K562 (cell line): ENCODE data around the gene DCXR. TPM values are rescaled to one million over a fixed set of nuclear protein-coding genes. Genes with fewer than 3 reads are reported as not detected.

ENCODE experiments used
- BMI1 ChIP-seq: fragments of 150-350 bp; IDR thresholded peaks from 2 replicates; pipeline ENCODE4 v1.6.1; 2014; ENCODE audit warnings: low read length
- CBX8 ChIP-seq: fragments of 200-600 bp; sonication (generic); IDR thresholded peaks from 2 replicates; pipeline ENCODE4 v1.6.1; 2012; ENCODE audit warnings: borderline replicate concordance, mixed run types, low read depth, mild to moderate bottlenecking, moderate library complexity, mixed read lengths, low read length, control low read depth, inconsistent platforms; ENCODE audit not compliant: poor library complexity, severe bottlenecking; ENCODE audit errors: extremely low read depth
- CHD4 ChIP-seq: fragments of 200-600 bp; sonication (generic); IDR thresholded peaks from 3 replicates; pipeline ENCODE4 v1.6.1; 2012; ENCODE audit warnings: low read depth, mild to moderate bottlenecking, mixed read lengths, low read length, inconsistent platforms; ENCODE audit not compliant: insufficient read depth, insufficient replicate concordance, poor library complexity, severe bottlenecking
- FOXK1 ChIP-seq: sonication (generic); formaldehyde crosslinking; IDR thresholded peaks from 2 replicates; pipeline ENCODE4 v1.8.0; 2022; ENCODE audit warnings: missing genetic modification reagents, mild to moderate bottlenecking, borderline replicate concordance
- GATAD2A ChIP-seq: fragments of 450-650 bp; IDR thresholded peaks from 2 replicates; pipeline ENCODE4 v1.6.1; 2017
- JUND ChIP-seq, 2 experiments: IDR thresholded peaks; 2 replicates in 1 of 2; 3 replicates in 1 of 2; pipeline ENCODE4 v1.6.1; 2011; ENCODE audit warnings: borderline replicate concordance in 2 of 2, low read depth in 2 of 2, low read length in 2 of 2, improper control_type of control experiment in 1 of 2, missing biosample characterization in 1 of 2, missing genetic modification characterization in 1 of 2, missing genetic modification reagents in 1 of 2
- KAT7 ChIP-seq: sonication (generic); formaldehyde crosslinking; IDR thresholded peaks from 2 replicates; pipeline ENCODE4 v1.8.0; 2022; ENCODE audit warnings: missing genetic modification reagents, mild to moderate bottlenecking, borderline replicate concordance
- MED1 ChIP-seq: sonication (generic); formaldehyde crosslinking; IDR thresholded peaks from 2 replicates; pipeline ENCODE4 v1.8.1; 2023; ENCODE audit warnings: missing genetic modification reagents, borderline replicate concordance
- SAFB ChIP-seq: fragments of 200-400 bp; formaldehyde crosslinking; IDR thresholded peaks from 2 replicates; pipeline ENCODE4 v1.6.1; 2017; ENCODE audit warnings: low read depth, low read length, borderline replicate concordance
- SFPQ ChIP-seq: fragments of 200-400 bp; formaldehyde crosslinking; IDR thresholded peaks from 2 replicates; pipeline ENCODE4 v1.6.1; 2017; ENCODE audit warnings: mild to moderate bottlenecking, low read depth, low read length, moderate library complexity
- SRF ChIP-seq, 2 experiments: fragments of 250-450, 450-650 bp in 1 of 2; sonication (Bioruptor Pico) in 1 of 2; sonication (generic) in 1 of 2; formaldehyde crosslinking; IDR thresholded peaks; 2 replicates each; pipeline versions ENCODE4 v1.5.0 to v1.5.1; 2020 to 2022; ENCODE audit warnings: mild to moderate bottlenecking in 1 of 2, missing genetic modification reagents in 1 of 2
- TAF1 ChIP-seq: IDR thresholded peaks from 2 replicates; pipeline ENCODE4 v1.6.1; 2011; ENCODE audit warnings: mild to moderate bottlenecking, low read length, moderate library complexity; ENCODE audit not compliant: insufficient read depth, control insufficient read depth, severe bottlenecking; ENCODE audit errors: extremely low read depth
- TSC22D4 ChIP-seq: fragments of 450-650 bp; IDR thresholded peaks from 2 replicates; pipeline ENCODE4 v1.6.1; 2016; ENCODE audit warnings: missing genetic modification characterization, missing biosample characterization, control low read depth
- YY1 ChIP-seq, 3 experiments: IDR thresholded peaks; 2 replicates each; pipeline ENCODE4 v1.6.1; 2011; ENCODE audit warnings: low read length in 2 of 3, mild to moderate bottlenecking in 2 of 3, moderate library complexity in 2 of 3, borderline replicate concordance in 1 of 3, control low read depth in 1 of 3, low read depth in 1 of 3; ENCODE audit not compliant: insufficient read depth in 3 of 3, insufficient replicate concordance in 2 of 3, control insufficient read depth in 1 of 3, insufficient read length in 1 of 3; ENCODE audit errors: extremely low read depth in 1 of 3
- ZBTB11 ChIP-seq, 3 experiments: fragments of 200-800 bp in 1 of 3; fragments of 250-450 bp in 1 of 3; fragments of 450-650 bp in 1 of 3; sonication (Bioruptor Pico) in 1 of 3; sonication (Bioruptor generic) in 1 of 3; formaldehyde crosslinking in 1 of 3; IDR thresholded peaks; 2 replicates each; pipeline versions ENCODE4 v1.6.1 to v1.8.0; 2016 to 2022; ENCODE audit warnings: mild to moderate bottlenecking in 2 of 3, missing genetic modification characterization in 2 of 3, missing compliant biosample characterization in 1 of 3, moderate library complexity in 1 of 3
- ZBTB12 ChIP-seq: fragments of 250-450 bp; sonication (Bioruptor Pico); IDR thresholded peaks from 2 replicates; pipeline ENCODE4 v1.4.0; 2020
- ZBTB17 ChIP-seq: fragments of 450-650 bp; formaldehyde crosslinking; IDR thresholded peaks from 2 replicates; pipeline ENCODE4 v1.4.0; 2020; ENCODE audit warnings: mild to moderate bottlenecking
- ZNF124 ChIP-seq: sonication (generic); formaldehyde crosslinking; IDR thresholded peaks from 2 replicates; pipeline ENCODE4 v1.8.1; 2022; ENCODE audit warnings: missing genetic modification reagents
- polyA plus RNA-seq, 8 experiments: library from polyadenylated mRNA; depleted of rRNA in 4 of 8; stranded (reverse) in 5 of 8; unstranded in 3 of 8; fragments of >200 nt; fragmentation: Nextera tagmentation in 2 of 8; fragmentation: Illumina TruSeq in 1 of 8; extraction: Ambion mirVana in 2 of 8; extraction: Trizol in 1 of 8; gene quantifications; 2 replicates each; pipeline versions ENCODE4 v1.2.1 to v1.2.3, GENCODE V29; 2011 to 2014; ENCODE audit warnings: inconsistent platforms in 1 of 8, missing spikeins in 1 of 8
- total RNA-seq, 7 experiments: library from RNA; depleted of rRNA in 6 of 7; stranded (reverse); fragments of >200 nt in 6 of 7; fragmentation: Illumina TruSeq in 2 of 7; extraction: Trizol in 2 of 7; gene quantifications; 2 replicates each; pipeline versions ENCODE4 v1.2.1 to v1.2.3, GENCODE V29; 2011 to 2021; ENCODE audit warnings: low replicate concordance in 1 of 7

DCXR gene
- total and polyA plus RNA-seq, 9 of the 15 experiments (the other 6 are each of a cell fraction or from before 2014, with no cell fraction given): 21.3 to 274 (median 156) TPM

GRCh38 chr17:82022310-82022980 is 15.1 kb downstream of the DCXR start, which contains the start of gene CENPX (continued):
- TF ChIP-seq KAT7 (CRISPR knock-in tag) (no peak), ZNF124 (no peak), YY1 (IDR thresholded peaks at IDR 0.05; ENCODE audit: borderline replicate concordance in 1 of 3, control insufficient read depth in 1 of 3, extremely low read depth in 1 of 3, insufficient read depth in 3 of 3, insufficient read length in 1 of 3, insufficient replicate concordance in 2 of 3, low read depth in 1 of 3, low read length in 2 of 3) (peak in 2 of 3 experiments; percentile 49 to 73), ZBTB12 (CRISPR knock-in tag) (no peak), BMI1 (no peak), GATAD2A (no peak), SFPQ (no peak), TSC22D4 (tag) (no peak), TAF1 (peak; percentile 68), SAFB (peak; percentile 74), CBX8 (no peak), ZBTB17 (CRISPR knock-in tag) (no peak), ZBTB11 (CRISPR knock-in tag; IDR thresholded peaks at IDR 0.05) (peak in 1 of 3 experiments; percentile 52; a peak in 1 of 6 replicates), JUND (IDR thresholded peaks at IDR 0.05; ENCODE audit: borderline replicate concordance, low read depth, low read length) (no peak), JUND (tag; IDR thresholded peaks at IDR 0.05; ENCODE audit: borderline replicate concordance, low read depth, low read length) (no peak), MED1 (CRISPR knock-in tag) (no peak), SRF (CRISPR knock-in tag; IDR thresholded peaks at IDR 0.05) (no peak), FOXK1 (0 out of 2 replicates have a peak, but pooled peaks have one; percentile 21), CHD4 (no peak)
